ENCODE measurements around the gene ADSL.
"Not testable (repeated sequence)": the region's sequence is repeated elsewhere in the genome, so short reads cannot be mapped to it uniquely, and the experiment has no call there.

The ADSL gene

GRCh38 chr22:40346185-40347118, at the start of gene ADSL:
Gene ADSL, plus strand, starts transcription at chr22:40346500. Its CDS starts 59 bp downstream, at chr22:40346559.
- peak; percentile 90 for DNase-seq (ENCODE audit: low spot score)

- no peak for DNase-seq (ENCODE audit: low spot score)
Observed at GRCh38 chr22:40300316-40300715, 46.0 kb upstream of the ADSL start.

GRCh38 chr22:40300884-40301672, 45.2 kb upstream of the ADSL start:
- no peak for DNase-seq (ENCODE audit: low spot score)

- no peak for DNase-seq (ENCODE audit: low spot score)
Observed at GRCh38 chr22:40302149-40302548, 44.2 kb upstream of the ADSL start.

- DNase-seq (ENCODE audit: low spot score), result no peak
Observed at GRCh38 chr22:40305625-40306024, 40.7 kb upstream of the ADSL start.

- no peak for DNase-seq (ENCODE audit: low spot score)
Observed at GRCh38 chr22:40308999-40309573, 37.2 kb upstream of the ADSL start.

GRCh38 chr22:40309631-40310030, 36.7 kb upstream of the ADSL start:
- DNase-seq (ENCODE audit: low spot score), result no peak

GRCh38 chr22:40310081-40310767, 36.1 kb upstream of the ADSL start:
- DNase-seq (ENCODE audit: low spot score), result no peak

- DNase-seq (ENCODE audit: low spot score), result no peak
Observed at GRCh38 chr22:40310768-40311120, 35.6 kb upstream of the ADSL start.

GRCh38 chr22:40311646-40312045, 34.7 kb upstream of the ADSL start:
- DNase-seq (ENCODE audit: low spot score), result not testable (repeated sequence)

- DNase-seq (ENCODE audit: low spot score), result peak; percentile 38
Observed at GRCh38 chr22:40312050-40312449, 34.2 kb upstream of the ADSL start.

GRCh38 chr22:40313007-40313406, 33.3 kb upstream of the ADSL start:
- DNase-seq (ENCODE audit: low spot score), result no peak

- no peak for DNase-seq (ENCODE audit: low spot score)
Observed at GRCh38 chr22:40314041-40314440, 32.3 kb upstream of the ADSL start.

- no peak for DNase-seq (ENCODE audit: low spot score)
Observed at GRCh38 chr22:40320687-40321086, 25.6 kb upstream of the ADSL start.

GRCh38 chr22:40322021-40322420, 24.3 kb upstream of the ADSL start:
- DNase-seq (ENCODE audit: low spot score), result no peak

GRCh38 chr22:40322818-40323447, 23.4 kb upstream of the ADSL start:
- DNase-seq (ENCODE audit: low spot score), result no peak

- DNase-seq (ENCODE audit: low spot score), result no peak
Observed at GRCh38 chr22:40323681-40324171, 22.6 kb upstream of the ADSL start.

GRCh38 chr22:40324468-40325305, 21.6 kb upstream of the ADSL start:
- DNase-seq (ENCODE audit: low spot score), result no peak

- no peak for DNase-seq (ENCODE audit: low spot score)
Observed at GRCh38 chr22:40325315-40325714, 21.0 kb upstream of the ADSL start.

GRCh38 chr22:40326905-40327735, 19.2 kb upstream of the ADSL start:
- DNase-seq (ENCODE audit: low spot score), result no peak

Measured in HuH-7 (cell line).